Measurements from ENCODE around the gene JCHAIN. TPM values are rescaled to one million over a fixed set of nuclear protein-coding genes. Genes with fewer than 3 reads are reported as not detected.

The JCHAIN gene
- total RNA-seq, 1 donor from 2014 or later = 12.3 TPM

DNA sequence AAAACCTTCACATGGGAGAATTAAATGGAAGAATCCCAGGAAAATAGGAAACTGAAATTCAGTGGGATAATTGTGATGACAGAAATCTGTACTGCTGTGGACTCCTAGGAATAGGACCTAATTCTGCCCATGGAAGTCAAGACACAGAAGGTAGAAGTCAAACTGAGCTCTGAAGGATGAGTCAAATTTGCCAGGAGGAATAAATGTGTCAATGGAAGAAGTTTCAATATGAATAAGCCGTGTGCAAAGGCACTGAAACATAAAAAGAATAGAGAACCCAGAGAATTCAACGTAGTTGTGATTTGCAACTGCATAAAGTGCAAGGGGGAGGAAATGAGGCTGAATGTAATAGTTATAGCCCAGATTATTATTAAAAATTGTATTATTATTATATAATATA is 26.1 kb downstream of the JCHAIN start:
- no peak for DNase-seq (ENCODE audit: low spot score)

DNA sequence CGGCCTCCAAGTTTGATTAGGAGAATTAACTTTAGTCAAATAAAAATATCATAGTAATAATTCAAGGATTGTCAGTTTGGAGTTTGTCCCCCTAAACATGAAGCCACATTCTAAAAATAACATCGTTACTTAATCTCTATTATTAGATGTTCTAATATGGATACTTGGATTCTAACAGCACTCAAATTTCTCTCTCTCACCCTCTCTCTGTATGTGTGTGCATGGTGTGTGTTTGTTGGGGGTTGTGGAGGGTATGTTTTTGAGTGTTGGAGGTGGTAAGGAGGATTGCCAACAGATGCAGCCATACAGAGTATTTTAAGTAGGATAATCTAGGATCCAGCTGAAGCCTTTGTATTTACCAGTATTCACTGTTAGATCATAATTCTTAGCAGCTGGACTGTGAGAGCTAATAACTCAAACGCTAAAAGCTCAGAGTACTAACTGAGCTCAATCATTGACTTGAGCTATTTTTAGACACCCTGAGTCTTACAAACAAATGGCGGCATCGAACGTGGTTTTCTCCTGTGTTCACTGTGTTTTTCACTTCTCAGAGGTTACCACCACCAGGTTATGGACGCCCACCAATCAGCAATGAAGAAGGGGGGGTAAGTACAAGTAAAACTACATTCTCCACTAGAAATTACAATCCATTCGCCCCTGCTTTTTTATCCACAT is 28.9 kb downstream of the JCHAIN start:
- peak; percentile 18 for DNase-seq (ENCODE audit: low spot score)

DNA sequence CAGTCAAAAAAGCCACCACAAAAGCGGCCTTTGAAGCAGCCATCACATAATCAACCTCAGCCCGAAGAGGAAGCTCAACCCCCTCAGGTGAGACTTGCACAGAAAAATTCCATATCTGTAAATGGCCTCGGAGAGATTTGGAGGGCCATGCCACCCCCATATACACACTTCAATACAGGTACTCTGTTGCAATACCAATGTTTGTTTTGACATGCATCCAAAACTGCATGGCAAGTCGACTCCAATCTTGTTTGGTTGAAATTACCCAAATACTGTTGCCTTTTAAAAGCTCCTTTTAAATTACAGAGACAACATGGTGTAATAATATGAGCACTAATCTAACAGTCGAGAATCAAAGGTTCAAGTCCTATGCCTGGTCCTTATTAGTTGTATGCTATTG is 31.8 kb downstream of the JCHAIN start:
- no peak for DNase-seq (ENCODE audit: low spot score)

DNA sequence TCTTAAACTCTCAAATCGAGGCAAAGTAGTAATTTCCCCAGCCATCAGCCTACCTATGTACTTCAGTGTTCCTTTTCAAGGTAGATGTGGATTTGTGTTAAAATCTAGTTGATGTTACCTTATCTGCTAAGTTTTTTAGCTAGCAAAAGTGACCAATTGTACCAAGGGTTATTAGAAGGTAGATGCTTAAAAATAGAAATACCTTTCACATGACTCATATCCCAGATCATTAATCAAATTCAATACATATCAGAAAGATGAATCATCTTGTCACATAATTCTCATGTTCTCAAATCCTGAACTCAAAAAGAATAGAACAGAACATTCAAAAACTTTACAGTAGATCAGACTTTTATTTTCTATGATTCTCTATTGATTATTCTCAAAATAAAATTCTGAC is 34.3 kb downstream of the JCHAIN start:
- no peak for DNase-seq (ENCODE audit: low spot score)

DNA sequence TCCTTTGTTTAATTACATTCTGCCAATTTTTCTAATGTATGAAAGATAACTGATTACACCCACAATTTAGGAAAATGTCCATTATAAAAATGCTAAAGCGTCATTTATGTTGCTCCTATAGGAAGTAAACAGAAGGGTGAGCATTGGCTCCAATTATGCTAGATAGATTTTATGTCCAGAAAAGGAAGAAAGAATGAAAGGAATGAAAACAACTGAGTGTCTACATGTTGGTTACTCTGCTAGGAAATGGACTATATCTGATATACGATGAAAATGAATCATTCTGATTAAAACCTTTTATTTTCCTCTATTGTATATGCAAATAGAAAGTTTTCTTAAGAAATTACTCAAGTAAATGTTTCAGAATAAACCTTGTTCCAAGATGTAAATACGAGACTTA is 36.1 kb downstream of the JCHAIN start:
- no peak for DNase-seq (ENCODE audit: low spot score)

DNA sequence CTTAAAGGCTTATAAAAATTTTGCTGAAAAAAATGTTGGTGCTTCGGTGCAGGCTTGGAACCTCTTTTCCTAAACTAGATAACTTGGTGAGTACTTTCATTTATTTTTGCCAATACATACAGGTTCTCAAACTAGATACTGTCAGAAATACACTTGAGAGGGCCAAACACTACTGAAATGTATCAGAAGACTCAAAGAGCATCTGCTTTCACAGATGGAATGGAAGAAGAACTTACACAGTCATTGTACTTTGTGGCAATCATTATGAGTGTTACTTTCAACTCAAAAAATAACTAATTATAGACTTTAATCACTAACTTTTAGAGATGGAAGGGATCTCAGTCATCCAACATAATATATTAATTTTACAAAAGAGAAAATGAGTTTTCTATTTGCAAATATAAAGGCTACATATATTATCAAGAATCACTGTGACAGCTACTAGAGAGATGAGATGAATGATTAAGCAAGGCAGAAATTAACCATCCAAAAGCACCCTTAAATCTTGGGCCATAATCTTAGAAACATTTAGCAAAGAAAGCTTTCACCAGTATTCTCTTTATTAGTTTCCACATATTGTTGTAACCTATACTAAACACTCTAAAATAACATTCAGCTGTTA is 36.7 kb downstream of the JCHAIN start:
- DNase-seq (ENCODE audit: low spot score) = no peak

DNA sequence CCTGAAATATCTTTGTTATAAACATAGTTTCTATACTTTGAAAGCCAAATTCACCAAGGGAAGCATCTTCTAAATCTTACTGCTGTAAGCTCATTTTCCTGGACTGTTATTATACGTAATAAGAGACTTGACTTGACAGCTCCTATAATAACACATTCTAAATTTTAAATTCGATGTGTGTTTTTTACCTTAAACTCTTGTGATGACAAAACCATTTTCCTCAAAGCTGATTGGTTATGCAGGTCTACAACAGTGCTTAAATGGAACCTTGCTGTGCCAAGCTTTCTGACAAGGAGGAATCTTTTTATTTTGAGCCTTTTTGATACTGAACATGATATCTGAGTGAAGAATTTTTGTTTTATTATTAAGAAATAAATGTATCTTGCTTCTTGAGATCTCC is 37.9 kb downstream of the JCHAIN start, which contains the start of gene ENAM:
TSS of gene ENAM (plus strand) at position 301 of the 400 bp plus-strand sequence. CDS start 757 bp downstream, outside the sequence.
- DNase-seq (ENCODE audit: low spot score) = no peak

DNA sequence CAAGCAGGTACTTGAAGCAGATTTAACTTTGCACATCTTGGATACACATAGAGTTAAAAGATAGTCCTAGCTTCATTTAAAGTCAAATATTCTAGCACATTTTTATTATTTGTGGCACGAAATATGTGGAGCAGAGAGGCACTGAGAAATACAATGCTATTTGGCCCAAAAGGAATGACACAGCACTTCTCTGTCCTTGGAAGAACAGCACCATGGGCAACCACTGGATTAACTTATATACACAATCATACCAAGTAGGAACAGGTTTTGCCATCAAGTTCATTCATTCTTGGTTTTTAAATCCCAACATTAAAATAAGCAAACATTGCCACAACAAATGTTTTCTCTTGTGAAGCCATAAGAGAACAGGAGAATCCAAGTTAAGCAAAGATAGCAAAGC is 38.7 kb downstream of the JCHAIN start:
- DNase-seq (ENCODE audit: low spot score) = no peak

DNA sequence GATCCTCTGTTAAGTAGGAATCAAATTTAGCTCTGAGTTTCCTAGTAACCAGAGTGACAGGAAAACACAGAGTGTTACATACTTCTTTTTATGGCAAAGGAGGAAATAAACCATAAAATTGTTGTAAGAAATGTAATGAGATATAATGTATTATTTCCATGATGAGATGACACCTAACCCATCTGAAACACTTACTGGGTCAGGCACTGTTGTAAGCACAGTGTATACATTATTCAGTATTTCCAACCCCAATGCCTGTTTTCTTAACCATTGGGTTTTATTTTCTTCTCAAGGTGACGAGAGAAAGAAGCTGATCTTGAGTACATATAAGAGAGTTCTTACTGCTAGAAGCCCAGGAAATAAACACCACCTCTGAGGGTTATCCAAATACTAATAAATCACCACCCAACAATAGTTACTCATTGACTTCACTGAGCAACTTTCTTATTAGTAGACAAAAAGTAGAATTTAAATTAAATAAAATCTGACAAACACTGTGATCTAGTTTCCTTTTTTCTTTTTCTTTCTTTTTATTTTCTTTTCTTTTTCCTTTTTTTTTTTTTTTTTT is 42.0 kb downstream of the JCHAIN start:
- DNase-seq (ENCODE audit: low spot score) = no peak

DNA sequence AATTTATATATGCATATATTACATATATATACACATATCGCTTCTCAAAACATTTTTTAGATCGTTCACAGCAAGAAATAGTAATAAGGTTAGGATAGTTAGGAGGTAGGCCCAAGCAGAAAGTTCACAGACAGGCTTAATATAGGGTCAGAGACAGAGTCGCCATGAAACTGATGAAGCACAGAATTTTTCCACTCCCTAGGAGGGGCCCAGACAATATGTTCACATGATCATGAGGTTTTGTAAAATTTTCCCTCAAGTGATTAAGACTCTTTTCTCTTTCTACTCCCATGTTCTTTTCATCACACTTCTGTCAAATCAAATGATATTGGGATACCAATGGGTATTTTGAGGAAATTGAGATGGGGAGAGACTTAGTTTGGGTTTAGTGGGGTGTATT is 43.0 kb downstream of the JCHAIN start:
- no peak for DNase-seq (ENCODE audit: low spot score)

DNA sequence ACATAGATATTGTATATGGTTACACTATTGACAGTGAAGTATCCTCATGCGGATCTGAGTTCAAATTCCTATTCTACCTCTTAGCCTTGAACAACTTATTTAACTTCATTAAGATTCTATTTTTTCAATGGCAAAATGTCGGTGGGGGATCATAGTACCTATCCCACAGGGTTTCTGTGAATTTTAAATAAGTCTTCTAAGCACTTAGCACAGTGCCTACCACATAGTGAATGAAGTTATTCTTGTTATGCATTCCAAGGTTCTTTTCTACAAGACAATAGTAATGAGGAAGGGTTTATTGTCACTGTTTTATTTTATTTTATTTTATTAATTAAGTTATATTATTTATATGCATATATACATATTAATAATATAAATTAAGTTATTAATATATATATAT is 46.5 kb downstream of the JCHAIN start:
- no peak for DNase-seq (ENCODE audit: low spot score)

DNA sequence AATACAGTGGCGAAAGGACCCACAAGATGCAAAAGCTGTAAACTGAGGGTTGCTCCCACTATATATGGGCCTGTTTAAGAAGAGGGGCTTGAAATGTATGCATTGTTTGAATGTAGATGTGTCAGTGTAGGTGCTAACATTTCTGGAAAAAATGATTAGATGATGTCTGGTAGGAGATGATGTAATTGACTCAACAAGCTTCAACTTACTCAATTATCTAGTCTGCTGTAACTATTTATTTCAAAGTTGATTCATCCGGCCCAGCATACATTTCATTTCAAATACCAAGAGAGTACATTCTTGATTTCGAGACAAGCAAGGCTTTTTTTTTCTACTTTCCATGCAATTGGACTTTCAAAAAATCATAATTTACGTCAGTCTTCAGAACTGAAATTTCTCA is 47.0 kb downstream of the JCHAIN start:
- no peak for DNase-seq (ENCODE audit: low spot score)

DNA sequence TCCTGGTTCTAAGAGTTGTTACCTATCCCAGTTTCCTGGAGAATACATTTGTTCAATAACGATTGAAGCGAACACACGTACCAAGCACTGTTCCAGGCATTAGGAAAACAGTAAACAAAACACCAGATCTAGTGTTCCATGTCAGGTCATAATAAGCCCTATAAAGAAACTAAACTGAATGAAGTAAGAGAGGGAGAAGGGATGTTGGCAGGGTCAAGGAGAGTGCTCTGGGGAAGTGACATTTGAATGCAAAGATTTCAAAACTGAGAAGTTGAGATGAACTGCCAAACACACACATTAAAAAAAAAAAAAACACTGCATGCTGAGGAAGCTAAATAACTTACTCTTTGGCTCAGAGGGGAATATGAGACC is 52.1 kb downstream of the JCHAIN start:
- DNase-seq (ENCODE audit: low spot score) = no peak

DNA sequence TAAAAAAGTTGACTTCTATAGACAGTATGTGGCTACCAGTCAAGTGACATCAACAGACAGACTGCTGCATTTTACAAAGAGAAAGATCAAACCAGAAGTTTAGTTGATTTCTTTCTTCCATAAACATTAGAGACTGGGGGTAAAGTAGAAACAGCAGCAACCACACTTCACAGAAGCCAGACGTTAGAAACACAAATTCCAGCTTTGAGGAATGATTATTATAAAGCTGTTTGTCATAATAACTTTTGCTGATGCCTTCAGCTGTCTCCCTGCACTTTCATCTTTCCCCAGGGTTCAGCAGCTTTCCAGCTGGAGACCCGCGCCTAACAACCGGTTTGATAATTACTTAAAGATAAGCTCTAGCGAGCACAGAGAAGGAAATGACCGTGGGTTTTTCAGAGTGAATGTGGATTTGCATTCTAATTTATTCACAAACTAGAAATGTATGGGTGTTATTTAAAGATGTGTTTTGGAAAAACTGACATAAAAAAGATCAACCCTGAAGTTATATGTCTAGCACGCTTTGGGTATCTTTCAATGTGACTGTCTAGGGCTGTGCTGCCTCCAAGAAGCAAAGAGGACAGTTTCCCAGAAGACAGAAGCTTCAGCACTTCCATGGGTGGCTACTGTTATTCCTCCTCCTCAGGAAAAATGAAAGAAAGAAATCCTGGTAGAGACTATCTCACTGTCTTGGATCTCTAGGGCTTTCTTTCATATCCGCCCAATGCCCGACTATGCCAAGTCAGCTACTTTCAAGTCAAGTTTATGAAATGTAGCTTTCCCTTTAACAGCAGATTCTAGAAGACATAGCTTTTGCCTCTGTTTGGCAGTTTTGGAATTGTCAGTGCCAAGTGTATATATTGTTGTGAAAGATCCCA is 52.8 kb downstream of the JCHAIN start:
- DNase-seq (ENCODE audit: low spot score) = no peak

DNA sequence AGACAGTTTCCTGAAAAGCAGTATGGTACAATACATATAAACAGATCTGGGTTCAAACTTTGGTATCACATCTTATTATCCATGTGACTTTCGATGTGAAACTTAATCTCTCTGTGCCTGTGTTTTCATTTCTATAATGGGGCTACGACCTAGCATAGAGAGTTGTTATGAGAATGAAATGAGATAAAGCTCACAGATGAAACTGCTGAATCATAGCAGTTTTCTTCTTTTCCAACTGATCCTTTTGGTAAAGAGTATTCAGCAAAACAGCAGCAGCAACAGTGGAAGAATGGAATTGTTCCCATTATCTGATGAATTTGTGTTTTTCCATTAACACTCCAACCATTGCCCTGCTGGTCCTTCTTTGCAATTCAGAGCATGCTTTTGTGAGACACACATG is 58.0 kb downstream of the JCHAIN start:
- DNase-seq (ENCODE audit: low spot score) = no peak

DNA sequence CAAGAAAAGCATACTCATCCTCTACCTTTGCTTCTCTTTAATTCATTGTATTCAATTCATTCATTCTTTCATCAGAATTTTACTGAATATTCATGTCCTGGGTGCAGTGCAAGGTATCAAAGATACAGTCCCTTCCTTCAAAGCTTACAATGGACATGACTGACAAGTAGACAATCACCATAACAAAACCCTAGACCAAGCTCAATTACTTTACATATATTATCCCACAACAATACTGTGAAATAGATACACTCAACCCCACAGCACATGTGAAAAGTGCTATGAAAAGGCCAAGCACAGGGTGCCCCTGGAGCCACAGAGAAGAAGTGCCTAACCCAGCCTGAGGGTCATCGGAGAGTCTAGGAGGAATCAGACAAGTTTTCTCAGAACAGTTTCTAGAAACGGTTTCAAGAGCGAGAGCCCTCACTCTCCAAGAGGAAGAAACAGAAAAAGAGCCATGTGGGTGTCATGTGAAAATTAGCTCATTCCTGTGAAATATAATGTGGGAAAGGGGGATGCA is 58.9 kb downstream of the JCHAIN start:
- DNase-seq (ENCODE audit: low spot score) = no peak

DNA sequence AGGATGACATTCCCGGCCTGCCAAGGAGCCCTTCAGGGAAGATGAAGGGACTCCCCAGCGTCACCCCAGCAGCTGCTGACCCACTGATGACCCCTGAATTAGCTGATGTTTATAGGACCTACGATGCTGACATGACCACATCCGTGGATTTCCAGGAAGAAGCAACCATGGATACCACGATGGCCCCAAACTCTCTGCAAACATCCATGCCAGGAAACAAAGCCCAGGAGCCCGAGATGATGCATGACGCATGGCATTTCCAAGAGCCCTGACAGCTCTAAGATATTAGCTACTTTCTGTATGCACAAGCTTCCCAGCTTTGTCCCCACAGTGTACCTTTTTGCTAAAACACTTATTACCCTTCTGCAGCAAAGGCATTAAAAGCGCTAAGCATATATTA is 59.8 kb downstream of the JCHAIN start:
- no peak for DNase-seq (ENCODE audit: low spot score)

Other genes with a start within 250 kb of the JCHAIN start
- gene MUC7, start 194.3 kb downstream of the JCHAIN start, total RNA-seq = not detected
- not detected for gene AMTN, start 147.9 kb downstream of the JCHAIN start, total RNA-seq
- not detected for gene AMBN, start 74.3 kb downstream of the JCHAIN start, total RNA-seq
- gene ENAM, start 37.8 kb downstream of the JCHAIN start, total RNA-seq = 9.6 TPM
- gene UTP3, start 22.0 kb upstream of the JCHAIN start, total RNA-seq = 17.1 TPM
- gene RUFY3, start 55.5 kb upstream of the JCHAIN start, total RNA-seq = 46.6 TPM
- gene GRSF1, start 173.4 kb upstream of the JCHAIN start, total RNA-seq = 61.1 TPM
- gene MOB1B, start 235.9 kb upstream of the JCHAIN start, total RNA-seq = 18.6 TPM